ENCODE data around the gene AHNAK.

AHNAK gene

DNA sequence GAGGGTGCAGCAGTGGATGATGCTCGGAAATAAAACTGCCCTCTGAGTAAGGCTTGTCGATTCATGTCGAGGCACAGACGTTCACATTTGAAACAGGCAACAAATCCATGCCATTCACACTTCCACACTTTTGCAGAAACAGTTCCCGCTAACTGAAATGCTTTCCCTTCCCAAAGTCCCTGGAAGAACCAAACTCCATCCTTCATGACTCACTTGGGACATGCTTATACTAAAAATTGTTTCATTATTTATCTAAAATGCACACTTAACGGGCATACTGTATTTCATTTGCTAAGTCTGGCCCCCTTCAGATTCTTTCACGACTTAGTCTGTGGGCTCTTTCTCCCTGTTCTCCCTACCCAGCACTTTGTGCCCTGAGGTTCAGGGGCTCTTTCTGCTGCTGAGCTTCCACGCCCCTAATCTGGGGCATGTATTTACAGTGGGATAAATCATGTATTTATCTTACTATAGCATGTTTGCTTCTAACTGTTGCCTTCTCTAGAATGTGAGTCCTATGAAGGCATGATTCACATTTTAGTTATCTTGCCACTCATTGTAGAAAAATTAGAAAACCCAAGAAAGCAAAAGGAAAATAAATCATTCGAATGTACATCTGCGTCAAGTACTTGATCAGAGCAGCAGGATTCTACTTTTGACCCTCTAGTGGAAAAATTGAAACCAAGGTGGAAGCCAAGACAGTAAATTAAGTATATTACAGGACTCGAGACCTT, 115.3 kb downstream of the AHNAK start:
- no peak for DNase-seq

DNA sequence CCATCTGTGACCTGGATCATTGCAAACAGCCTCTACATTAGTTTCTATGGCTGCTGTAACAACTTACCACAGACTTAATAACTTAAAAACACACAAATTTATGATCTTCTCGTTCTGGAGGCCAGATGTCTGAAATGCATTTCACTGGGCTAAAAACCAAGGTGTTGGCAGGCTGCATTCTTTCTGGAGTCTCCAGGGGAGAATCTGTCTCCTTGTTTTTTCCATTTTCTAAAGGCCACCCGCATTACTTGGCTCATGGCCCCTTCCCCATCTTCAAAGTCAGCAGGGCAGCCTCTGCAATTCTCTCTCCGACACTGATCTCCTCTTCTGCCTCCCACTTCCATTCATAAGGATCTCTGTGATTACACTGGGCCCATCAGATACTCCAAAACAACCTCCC, 116.2 kb downstream of the AHNAK start:
- DNase-seq = no peak

DNA sequence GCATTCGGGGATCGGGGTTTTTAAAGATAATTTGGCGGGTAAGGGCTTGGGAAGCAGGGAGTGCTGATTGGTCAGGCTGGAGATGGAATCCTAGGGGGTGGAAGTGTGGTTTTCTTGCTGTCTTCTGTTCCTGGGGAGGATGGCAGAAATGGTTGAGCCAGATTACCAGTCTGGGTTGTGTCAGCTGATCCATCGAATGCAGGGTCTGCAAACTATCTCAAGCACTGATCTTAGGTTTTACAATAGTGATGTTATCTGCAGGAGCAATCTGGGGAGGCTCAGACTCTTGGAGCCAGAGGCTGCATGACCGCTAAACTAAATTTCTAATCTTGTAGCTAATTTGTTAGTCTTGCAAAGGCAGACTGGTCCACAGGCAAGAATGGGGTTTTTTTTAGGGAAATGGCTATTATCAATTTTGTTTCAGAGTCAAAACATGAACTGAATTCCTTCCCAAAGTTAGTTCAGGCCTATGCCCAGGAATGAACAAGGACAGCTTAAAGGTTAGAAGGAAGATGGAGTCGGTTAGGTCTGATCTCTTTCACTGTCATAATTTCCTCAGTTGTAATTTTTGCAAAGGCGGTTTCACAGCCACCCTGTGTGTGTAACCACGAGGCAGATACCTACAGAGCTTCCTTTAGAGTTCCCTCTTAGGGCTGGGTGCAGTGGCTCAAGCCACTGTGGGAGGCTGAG, 117.6 kb downstream of the AHNAK start:
- DNase-seq = no peak

DNA sequence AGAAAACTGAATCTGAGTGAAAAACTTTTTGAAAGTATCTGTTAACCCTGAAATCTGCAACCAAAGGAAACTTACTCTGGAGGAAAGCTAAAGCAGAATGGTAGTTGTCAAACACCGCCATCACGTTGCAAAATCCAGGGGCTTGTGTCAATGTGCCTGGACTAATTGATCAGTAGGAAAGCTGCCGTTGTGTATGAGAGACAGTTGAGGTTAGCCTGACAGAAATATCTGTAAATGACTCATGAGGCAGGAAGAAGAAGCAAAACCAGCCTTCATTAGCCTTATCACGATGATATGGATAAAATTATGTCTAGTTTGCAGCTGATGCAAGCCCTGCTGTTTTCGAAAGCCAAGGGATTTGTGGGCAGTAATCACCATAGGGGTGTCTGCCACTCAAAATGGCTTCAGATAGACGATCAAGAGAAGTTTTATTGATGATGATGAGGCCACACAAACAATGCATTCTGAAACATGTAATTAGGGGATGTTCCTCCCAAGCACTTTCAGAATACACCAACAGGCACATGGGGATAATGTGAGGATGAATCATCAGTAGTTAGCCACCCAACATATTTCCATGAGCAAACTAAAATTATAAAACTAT, 118.9 kb downstream of the AHNAK start:
- no peak for DNase-seq

DNA sequence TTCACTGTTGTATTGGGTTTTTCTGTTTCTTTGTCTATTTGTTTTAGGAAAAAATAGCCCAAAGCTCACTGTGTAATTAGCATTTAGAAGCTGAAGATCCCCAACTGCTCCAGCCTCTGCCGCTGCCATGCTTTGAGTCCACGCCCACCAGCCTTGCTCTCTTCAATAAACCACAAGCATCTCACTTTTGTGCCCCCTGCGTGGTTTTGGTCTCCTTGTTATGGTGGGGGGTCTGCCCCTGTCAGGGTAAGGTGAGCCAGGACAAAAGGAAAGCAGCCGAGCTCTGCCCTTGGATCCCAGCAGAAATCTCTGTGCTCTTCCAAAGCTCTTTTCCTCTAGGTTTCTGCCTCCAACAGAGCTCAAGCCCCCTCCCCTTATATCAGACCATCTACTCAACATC, 123.6 kb downstream of the AHNAK start:
- no peak for DNase-seq

DNA sequence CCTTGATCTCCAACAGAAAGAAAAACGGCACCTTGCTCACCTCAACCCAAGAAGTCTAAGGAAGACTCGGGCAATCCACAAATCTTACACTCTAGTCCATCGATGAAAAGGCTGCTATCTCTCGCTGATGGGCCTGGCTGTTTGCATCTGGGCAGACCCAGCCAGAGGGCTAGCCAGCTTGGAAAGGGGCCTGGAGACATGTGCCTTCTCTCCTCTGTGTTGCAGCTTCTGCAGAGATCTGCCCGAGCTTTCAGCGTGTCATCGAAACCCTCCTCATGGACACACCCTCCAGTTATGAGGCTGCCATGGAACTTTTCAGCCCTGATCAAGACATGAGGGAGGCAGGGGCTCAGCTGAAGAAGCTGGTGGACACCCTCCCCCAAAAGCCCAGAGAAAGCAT, 124.6 kb downstream of the AHNAK start:
- DNase-seq = no peak

DNA sequence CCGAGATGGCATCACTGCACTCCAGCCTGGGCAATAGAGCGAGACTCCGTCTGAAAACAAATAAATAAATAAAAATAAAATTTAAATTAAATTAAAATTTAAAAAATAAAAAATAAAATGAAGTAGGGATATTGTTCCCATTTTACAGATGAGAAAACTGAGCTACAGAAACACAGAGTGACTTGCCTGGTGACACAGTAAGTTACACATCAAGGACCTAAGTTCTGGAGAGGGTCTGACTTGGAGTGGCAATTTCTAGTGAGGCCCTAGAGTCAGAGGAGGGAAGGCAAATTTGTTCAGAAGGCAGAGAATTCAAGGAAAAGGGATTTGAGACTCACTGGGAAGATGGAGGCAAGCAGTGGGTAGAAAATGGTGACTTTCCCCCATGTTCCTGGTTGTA, 125.7 kb downstream of the AHNAK start:
- no peak for DNase-seq

DNA sequence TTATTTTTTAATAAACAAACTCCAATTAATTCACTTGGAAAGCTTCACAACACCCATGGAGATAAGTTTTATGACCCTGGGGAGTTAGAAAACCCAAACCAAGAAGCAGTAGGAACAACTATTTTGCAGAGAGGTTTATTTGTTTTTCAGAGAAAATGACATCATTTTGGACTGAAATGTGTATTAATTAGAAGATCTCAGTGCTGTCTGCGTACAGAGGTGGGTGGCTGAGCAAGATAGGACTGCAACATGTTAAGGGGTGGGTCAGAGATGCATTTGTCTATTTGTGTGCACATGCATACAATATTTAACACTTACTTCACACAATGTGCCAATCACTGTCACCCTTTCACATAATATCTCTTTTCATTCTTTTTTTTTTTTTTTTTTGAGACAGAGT, 126.7 kb downstream of the AHNAK start:
- no peak for DNase-seq

DNA sequence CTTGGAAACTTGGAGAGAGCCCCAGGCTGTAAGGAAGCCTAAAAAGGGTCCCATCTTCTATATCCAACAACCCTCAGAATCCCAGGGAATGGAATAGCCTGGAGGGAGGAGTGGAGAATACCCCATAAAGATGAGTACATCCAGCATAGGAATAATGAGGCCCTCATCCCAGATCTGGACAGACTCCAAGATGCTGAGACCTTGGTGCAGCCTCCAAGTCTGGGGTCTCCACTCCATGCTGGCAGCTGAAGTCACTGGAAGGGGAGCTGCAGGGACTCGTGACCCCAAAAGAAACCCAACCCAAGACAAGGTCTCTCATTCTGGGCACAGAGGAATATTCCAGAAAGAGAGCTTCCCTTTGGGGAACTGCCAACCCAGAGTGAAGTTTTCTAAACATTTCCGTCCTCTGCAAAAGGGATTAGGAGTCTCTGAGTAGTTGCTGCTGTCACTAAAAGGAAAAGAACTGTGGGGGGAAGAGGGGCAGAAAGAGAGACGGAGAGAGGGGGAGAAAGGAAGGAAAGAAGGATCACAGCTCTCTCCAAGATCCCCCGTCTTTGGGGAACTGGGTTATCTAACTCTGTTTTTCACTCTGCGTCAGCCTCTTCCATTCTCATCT, 127.2 kb downstream of the AHNAK start:
- no peak for DNase-seq

DNA sequence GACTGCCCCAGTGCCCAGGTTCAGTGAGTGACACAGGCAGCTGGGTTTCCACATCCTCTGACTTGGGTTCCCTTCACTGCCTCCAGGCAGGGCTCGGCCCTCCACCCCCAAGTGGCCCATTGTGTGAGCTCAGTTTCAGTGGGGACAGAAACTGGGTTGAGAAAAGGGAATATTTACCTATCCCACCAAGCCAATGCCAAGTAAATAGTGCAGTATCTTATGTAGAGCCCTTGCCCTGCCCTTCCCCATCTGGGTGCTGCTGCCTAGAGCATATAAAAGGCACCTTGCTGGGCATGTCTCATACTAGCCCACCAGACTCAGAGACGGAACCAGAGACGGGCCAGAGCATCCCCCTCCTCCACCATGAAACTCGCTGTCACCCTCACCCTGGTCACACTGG, 127.9 kb downstream of the AHNAK start, which contains the start of gene SCGB1A1:
Gene SCGB1A1, plus strand, starts transcription at position 301 of the 400 bp plus-strand sequence. Its CDS starts 63 bp downstream, at position 364.
- DNase-seq = no peak

DNA sequence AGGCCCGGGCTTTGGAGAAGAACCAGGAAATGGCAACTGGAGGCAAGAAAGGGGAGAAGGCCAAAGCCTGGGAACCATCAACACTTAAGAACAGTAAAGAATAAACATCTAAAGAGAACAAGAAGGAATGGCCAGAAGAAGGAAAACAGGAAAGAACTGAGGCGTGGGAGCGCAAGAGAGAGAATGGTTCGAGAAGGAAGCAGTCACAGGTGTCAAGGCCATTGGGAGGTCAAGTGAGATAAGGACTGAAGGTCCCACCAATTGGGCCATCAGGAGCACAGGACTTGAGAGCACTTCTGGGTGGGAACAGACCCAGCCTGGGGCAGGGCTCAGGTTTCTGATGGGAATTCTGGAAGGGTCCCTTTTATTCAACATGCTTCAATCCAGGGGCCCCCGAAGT, 128.5 kb downstream of the AHNAK start:
- DNase-seq = no peak

DNA sequence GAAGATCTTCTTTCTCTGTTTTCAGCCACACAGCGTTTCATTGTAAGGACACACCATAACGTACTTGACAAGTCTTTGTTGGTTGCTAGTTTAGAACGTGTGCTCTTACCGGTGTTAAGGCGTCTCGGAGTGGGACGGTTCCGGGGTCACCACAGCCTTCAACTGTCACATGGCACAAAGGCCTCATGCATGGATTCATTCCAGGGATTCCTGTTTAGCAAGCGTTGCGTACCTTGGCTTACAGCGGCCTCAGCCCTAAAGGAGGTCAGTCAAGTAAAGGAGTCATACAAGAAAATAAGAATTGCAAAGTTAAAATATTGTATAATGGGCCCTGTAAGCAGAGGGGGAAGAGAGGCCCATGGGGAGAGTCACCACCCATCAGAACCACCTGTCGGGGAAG, 130.0 kb downstream of the AHNAK start:
- no peak for DNase-seq

DNA sequence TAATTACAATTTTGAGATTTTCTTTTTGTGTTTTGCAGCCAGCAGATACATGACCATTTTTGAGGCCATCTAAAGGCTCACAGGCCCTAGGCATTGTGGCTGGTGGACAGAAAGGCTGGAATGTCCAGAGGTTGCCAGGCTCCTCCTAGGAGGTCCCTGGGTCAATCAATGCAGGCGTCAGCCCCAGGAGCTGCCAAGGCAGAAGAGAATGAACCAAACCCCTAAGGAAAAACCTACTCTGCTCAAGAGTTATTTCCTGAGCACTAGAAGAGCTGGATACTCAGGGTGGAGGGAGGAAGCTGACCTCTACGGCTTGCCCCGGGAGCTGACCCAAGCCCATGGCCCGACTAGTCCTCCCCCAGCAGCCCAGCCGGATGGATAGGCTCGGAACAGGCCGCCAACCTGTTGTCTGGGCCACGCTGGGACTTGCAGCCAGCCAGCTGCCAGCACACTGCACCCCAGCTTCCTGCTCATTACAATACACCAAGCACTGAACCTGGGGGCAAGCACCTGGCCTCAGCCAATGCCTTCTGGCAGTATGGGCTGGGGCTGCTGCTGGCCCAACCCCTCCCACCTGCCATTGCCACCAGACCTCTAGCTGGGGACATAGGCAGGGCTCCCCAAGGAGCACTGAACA, 133.4 kb downstream of the AHNAK start:
- no peak for DNase-seq

DNA sequence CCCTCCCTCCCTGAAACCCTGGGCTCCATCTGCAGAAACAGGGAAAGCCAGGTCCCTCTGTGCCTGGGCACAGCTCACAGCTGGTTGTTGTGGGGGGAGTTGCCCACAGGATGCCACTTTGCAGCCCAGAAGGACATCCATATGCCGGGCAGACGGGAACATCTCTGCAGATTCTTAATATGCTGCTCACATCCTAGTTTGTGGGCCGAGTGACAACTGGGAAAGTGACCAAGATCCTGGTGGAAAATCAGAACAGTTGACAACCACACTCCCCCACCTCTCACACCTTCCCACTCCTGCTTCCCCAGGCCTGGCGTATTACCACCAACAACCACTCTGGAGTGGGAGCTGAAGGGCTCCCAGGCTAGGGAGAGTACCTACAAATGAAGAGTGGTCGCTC, 135.1 kb downstream of the AHNAK start:
- DNase-seq = no peak

DNA sequence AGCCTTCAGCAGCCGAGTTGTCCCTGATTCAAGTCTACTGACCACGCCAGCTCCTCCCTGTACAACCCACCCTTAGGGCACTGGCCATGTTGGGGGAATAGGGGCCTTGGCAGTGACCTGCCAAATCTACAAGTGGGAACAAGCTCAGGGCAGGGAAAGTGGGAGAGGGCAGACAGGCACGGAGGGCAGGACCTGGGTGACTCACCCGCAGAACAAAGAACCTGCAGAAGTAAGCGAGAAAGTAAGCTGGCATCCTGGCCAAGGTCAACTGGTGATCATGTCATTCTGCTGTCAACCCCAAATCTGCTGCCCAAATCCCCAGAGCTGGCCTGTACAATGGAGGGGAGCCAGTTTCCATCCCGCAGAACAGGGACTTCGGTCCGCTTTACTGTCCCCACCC, 135.6 kb downstream of the AHNAK start:
- no peak for DNase-seq

DNA sequence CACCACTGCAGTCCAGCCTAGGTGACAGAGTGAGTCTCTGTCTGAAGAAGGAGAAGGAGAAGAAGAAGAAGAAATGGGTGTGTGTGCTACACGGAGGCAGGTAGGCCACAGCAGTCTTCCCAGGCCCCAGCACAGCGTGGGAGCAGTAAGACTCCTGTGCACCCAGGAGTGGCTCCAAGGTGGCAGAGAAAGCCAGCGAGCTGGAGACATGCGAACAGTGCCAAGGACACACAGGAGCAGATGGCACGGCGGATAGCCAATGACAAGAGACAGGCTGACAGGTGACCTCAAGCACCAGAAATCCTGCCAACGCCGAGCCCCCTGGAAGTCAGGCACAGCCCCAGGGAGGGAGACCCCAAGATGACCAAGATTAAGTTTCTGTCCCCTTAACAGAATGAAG, 136.8 kb downstream of the AHNAK start:
- no peak for DNase-seq

DNA sequence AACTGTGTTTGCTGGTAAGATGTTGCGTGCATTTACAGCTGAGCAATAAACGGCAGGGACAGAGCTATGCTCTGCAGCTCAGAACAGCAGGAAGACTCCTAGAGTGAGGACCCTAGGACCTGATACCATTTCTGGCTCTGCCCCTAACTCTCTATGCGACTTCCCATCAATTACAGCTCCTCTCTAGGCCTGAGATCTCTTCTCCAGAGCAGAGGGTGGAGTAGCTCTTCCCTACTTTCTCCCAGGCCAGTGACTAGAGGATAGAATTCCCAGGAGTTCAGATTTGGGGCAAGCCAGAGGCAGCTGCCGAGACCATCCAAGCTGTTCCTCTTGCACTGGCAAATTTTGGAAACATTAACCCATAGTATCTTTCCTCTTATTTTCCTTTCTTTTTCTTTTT, 140.6 kb downstream of the AHNAK start:
- DNase-seq = no peak

DNA sequence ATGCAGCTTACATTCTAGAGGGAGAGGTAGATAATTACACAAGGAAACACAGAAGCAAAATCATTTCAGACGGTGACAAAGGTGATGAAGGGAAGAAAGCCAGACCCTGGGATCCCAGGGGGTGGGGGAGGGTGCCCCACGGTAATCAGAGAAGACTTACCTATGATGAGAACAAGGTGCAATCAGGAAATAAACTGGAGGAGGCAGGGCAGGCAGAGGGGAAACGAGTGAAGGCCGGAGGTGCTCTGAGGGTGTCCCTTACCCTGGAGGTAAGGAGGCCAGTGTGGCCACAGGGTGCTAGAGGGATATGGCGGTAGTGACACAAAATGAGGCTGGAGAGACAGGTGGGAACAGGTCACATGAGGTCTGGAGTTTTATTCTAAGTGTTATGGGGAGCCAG, 141.7 kb downstream of the AHNAK start:
- DNase-seq = no peak

DNA sequence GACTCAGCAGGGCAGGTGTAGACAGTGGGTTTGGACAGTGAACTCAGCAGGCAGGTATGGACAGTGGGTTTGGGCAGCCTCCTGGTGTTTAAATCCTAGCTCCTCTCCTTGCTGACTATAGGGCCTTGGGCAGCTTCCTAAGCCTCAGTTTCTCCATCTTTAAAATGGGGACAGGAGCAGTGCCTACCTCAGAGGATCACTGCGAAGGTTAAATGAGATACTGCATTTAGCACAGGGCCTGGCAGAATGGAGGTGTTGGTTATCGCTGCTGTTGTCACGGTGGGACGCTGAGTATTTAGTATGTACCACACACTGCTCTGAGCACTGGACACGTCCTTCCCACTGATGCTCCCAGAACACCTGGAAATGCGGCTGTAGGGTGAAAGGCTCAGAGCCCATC, 142.2 kb downstream of the AHNAK start:
- no peak for DNase-seq

DNA sequence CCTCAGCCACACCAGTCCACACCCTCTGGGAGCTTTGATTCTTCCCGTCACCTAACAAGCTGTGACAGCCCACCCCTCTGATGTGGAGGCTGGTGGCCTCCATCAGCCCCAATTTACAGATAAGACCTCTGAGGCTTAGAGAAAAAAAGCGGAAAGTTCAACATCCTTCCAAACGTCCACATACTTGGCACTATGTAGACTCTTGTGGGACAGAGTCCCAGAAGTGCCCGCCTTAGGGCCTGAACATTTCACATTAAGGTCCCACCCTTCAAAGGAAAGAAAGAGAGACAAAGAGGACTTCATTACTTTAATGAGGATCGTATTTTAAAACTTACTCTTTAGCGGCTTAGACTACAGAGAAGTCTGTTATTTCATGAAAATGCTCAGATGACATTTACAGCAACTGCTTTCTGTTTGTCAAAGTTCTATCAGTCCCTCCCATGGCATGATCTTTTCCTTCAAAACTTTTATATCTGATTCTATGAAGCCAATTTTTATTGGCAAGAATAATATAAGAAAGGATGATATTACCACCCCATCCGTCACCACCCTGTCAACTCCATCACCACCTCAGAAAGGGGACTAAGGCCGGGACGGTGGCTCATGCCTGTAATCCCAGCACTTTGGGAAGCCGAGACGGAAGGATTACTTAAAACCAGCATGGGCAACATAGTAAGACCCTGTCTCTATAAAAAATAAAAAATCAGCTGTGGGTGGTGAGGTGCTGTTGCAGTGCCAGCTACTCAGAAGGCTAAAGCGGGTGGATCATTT, 143.5 kb downstream of the AHNAK start:
- no peak for DNase-seq

DNA sequence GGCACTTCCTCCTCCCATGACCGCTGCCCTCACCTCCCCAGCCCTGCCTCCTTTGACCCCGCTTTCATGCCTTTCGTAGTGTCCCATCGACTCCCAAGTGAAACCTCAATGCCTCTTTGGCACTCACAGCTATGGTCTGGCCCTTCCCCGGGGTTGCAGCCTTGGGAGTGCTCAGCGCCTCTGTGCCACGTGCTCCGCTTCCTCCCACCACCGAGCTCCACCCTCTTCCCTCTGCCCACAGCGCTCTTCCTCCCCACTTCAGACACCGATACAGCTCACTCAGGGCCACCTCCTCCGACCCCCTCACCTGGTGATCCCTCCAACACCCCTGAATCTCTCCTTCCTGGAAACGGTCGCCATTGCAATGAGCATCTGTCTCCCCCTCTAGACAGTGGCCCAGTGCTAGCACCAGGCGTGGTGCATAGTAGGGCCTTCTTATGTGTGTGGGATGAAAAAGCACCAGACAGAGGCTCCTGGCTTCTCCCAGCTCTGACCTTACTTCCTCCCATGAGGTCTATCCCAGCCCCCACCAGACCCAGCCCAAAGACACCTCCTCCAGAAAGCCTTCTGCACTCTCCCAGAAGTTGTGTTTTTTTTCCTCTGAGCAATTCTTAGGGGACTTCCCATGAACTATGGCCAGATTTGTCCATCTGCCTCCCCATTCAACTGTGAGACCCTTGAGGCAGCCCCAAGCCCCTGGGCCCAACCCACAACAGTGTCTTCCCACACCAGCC, 144.2 kb downstream of the AHNAK start:
- no peak for DNase-seq

DNA sequence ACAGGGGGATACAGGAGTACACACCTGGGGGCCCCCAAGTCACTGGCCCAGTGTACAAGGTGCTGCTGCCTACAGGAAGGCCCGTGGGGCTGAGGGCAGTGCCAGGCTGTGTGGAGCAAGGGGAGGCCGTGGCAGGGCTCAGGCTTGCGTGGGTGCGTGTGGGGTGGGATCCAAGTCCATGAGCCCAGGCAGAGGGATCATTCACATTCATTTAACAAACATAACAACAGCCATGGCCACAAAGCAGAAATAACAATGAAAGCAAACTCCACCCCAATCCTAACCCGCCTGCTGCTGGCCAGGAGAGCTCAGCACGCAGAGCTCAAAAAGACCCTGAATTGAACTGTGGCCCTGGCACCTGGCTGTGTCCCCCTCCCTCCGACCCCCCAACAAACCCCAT, 144.8 kb downstream of the AHNAK start:
- DNase-seq = no peak

Measured in NCI-H1417 treated with DMSO at 0.1 percent for 48 hours (cell line).